CD4-positive, alpha-beta T cell (primary cell): ENCODE results near the gene RDH8. TPM values are rescaled to one million over a fixed set of nuclear protein-coding genes. Genes with fewer than 3 reads are reported as not detected.
"Not testable (repeated sequence)": the region's sequence is repeated elsewhere in the genome, so short reads cannot be mapped to it uniquely, and the experiment has no call there.

Experiments used
- ATAC-seq: fragments of 200-7000 bp; cut with Tn5 transposase; one replicate; pipeline ENCODE4 v1.10.0; 2022; ENCODE audit warnings: mild to moderate bottlenecking; ENCODE audit not compliant: poor library complexity
- CTCF ChIA-PET: fragments of 350-600 bp; sonication (Branson Sonifier 250); formaldehyde crosslinking; loops from one replicate; lab custom pipeline; 2021; ENCODE audit warnings: antibody characterized with exemption, inconsistent platforms; lab: Charles Lee
- POLR2A ChIA-PET: fragments of 350-600 bp; sonication (Branson Sonifier 250); formaldehyde crosslinking; loops from one replicate; lab custom pipeline; 2021; ENCODE audit warnings: antibody characterized with exemption, inconsistent platforms; lab: Charles Lee
- DNase-seq, 14 experiments: peaks; one replicate each; pipeline ENCODE4 v3.0.0-alpha.2; 2013 to 2020; ENCODE audit warnings: mixed read lengths in 2 of 14
- H3K27ac ChIP-seq, 2 donors: one replicate each; pipeline versions ENCODE4 v1.5.1 to v1.7.0; 2013; ENCODE audit warnings: low read length in 2 of 2, low read depth in 1 of 2, mild to moderate bottlenecking in 1 of 2
- H3K27me3 ChIP-seq, 2 experiments: 1 replicate in 1 of 2; 2 replicates in 1 of 2; pipeline versions ENCODE4 v1.6.1 to v1.7.0; 2013; ENCODE audit warnings: low read length in 2 of 2, control low read depth in 1 of 2, mild to moderate bottlenecking in 1 of 2, moderate library complexity in 1 of 2; ENCODE audit not compliant: insufficient read depth in 2 of 2, control insufficient read depth in 1 of 2
- H3K36me3 ChIP-seq: one replicate; pipeline ENCODE4 v1.6.1; 2013; ENCODE audit warnings: low read length, control low read depth; ENCODE audit not compliant: insufficient read depth
- H3K4me1 ChIP-seq: one replicate; pipeline ENCODE4 v1.6.1; 2013; ENCODE audit warnings: low read length, control low read depth; ENCODE audit not compliant: insufficient read depth
- H3K4me3 ChIP-seq: one replicate; pipeline ENCODE4 v1.5.1; 2013; ENCODE audit warnings: mild to moderate bottlenecking, low read length, moderate library complexity
- H3K9me3 ChIP-seq, 2 experiments: 1 replicate in 1 of 2; 2 replicates in 1 of 2; pipeline versions ENCODE4 v1.6.1 to v1.7.0; 2013; ENCODE audit warnings: low read length in 2 of 2, mild to moderate bottlenecking in 2 of 2, control low read depth in 1 of 2, moderate library complexity in 1 of 2; ENCODE audit not compliant: control insufficient read depth in 1 of 2, insufficient read depth in 1 of 2
- H3K27ac Mint-ChIP-seq: one replicate; pipeline ENCODE4 v1.8.0; 2020; ENCODE audit warnings: mixed read lengths
- H3K27me3 Mint-ChIP-seq: one replicate; pipeline ENCODE4 v1.8.0; 2021; ENCODE audit warnings: mixed read lengths
- H3K36me3 Mint-ChIP-seq: one replicate; pipeline ENCODE4 v1.8.0; 2021; ENCODE audit warnings: low read depth, mixed read lengths
- H3K4me1 Mint-ChIP-seq: one replicate; pipeline ENCODE4 v1.8.0; 2021; ENCODE audit warnings: low read depth, mixed read lengths
- H3K4me3 Mint-ChIP-seq: one replicate; pipeline ENCODE4 v1.8.0; 2020; ENCODE audit warnings: mild to moderate bottlenecking, mixed read lengths
- H3K9me3 Mint-ChIP-seq: one replicate; pipeline ENCODE4 v1.8.0; 2020; ENCODE audit warnings: mixed read lengths
- CTCF ChIP-seq: fragments of 200-600 bp; IDR thresholded peaks from one replicate; pipeline ENCODE4 v1.8.0; 2022; ENCODE audit warnings: antibody characterized with exemption, mild to moderate bottlenecking
- intact Hi-C, 2 experiments: fragments of 100-400 bp; cut with DNase I in 1 of 2; cut with micrococcal nuclease in 1 of 2; formaldehyde crosslinking; loops; one replicate each; pipeline versions ENCODE4 v1.15.1 to v1.9.0; 2023 to 2025; cut with DNase I, micrococcal nuclease
- total RNA-seq, 174 experiments: library from RNA in 2 of 174; stranded (reverse) in 2 of 174; gene quantifications; one replicate each; pipeline ENCODE4 v1.2.3 and lab custom pipeline; 2021 to 2026

RDH8 gene
- total RNA-seq, 2 experiments from 2014 or later: not detected

DNA sequence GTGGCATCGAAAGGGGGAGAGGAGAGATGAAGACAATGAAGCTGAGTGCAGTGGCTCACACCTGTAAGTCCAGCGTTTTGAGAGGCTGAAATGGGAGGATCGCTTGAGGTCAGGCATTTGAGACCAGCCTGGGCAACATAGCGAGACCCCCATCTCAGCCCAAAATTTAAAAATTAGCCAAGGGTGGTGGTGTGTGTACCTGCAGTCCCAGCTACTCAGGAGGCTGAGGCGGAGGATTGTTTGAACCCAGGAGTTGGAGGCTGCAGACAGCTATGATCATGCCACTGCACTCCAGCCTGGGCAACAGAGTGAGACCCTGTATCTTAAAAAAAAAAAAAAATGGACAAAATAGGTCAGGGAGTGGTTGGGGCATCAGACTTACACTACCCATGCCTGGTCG lies 7.6 kb downstream of the RDH8 start:
- Mint-ChIP-seq H3K4me3 (no peak overlapping the region), H3K4me1 (no peaks in the 10 kb centered on the region), H3K27ac (no peak overlapping the region), H3K36me3 (no peaks in the 10 kb centered on the region), H3K9me3 (no peaks in the 10 kb centered on the region), H3K27me3 (peaks cover 9% of the 10 kb centered on the region)
- Histone ChIP-seq H3K4me3 (no peak overlapping the region), H3K9me3 (no peaks in the 10 kb centered on the region), H3K27me3 (no peaks in the 10 kb centered on the region), H3K36me3 (no peaks in the 10 kb centered on the region), H3K4me1 (no peaks in the 10 kb centered on the region), H3K27ac (no peak overlapping the region)
- ATAC-seq (no peak), DNase-seq (no peak)
- intact Hi-C loops: no loop called here
- ChIA-PET POLR2A (no interaction called here), CTCF (interaction anchor here (1.0 kb wide), 1 partner anchor 21 kb away, joined by 3 read pairs; no protein-coding TSS in a partner anchor)
- TF ChIP-seq CTCF: no peak

- intact Hi-C loops: no loop called here
- H3K9me3 Mint-ChIP-seq: no peaks in the 10 kb centered on the region
- no peaks in the 10 kb centered on the region for H3K36me3 Mint-ChIP-seq
- Histone ChIP-seq H3K4me3 (no peak overlapping the region), H3K27me3 (no peaks in the 10 kb centered on the region), H3K36me3 (no peaks in the 10 kb centered on the region), H3K27ac (no peak overlapping the region), H3K4me1 (no peaks in the 10 kb centered on the region), H3K9me3 (no peaks in the 10 kb centered on the region)
- H3K4me1 Mint-ChIP-seq: no peaks in the 10 kb centered on the region
- H3K4me3 Mint-ChIP-seq: no peak overlapping the region
- DNase-seq: no peak
- ChIA-PET CTCF (no interaction called here), POLR2A (no interaction called here)
- ATAC-seq: no peak
- peaks cover 9% of the 10 kb centered on the region for H3K27me3 Mint-ChIP-seq
- TF ChIP-seq CTCF: no peak
- no peak overlapping the region for H3K27ac Mint-ChIP-seq
These were observed 8.2 kb downstream of the RDH8 start for GRCh38 chr19:10021446-10021845.

DNA sequence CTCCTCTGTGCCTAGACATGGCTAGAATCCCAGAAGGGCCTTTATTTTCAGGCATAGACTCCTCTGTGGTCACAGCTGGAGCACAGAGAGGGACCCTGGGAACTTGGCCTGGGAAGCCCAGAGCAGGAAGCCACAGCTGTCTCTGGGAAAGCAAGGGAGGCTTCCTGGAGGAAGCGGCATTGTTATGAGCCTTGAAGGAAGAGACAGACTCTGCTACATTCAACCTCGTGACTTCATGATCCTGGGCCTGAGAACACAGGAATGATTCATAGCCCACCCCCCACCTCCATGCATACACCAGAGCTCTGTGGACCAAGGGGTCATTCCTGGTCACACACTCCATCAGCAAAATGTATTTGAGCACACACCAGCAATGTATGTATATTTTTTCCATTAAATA lies 8.6 kb downstream of the RDH8 start:
- ChIA-PET POLR2A (no interaction called here), CTCF (no interaction called here)
- DNase-seq: no peak
- Mint-ChIP-seq H3K27me3 (peaks cover 7% of the 10 kb centered on the region), H3K27ac (no peak overlapping the region), H3K4me3 (no peak overlapping the region), H3K36me3 (no peaks in the 10 kb centered on the region), H3K9me3 (no peaks in the 10 kb centered on the region), H3K4me1 (no peaks in the 10 kb centered on the region)
- no peak for ATAC-seq
- Histone ChIP-seq H3K27ac (no peak overlapping the region), H3K9me3 (no peaks in the 10 kb centered on the region), H3K27me3 (no peaks in the 10 kb centered on the region), H3K36me3 (no peaks in the 10 kb centered on the region), H3K4me1 (no peaks in the 10 kb centered on the region), H3K4me3 (no peak overlapping the region)
- intact Hi-C loops: no loop called here
- TF ChIP-seq CTCF: no peak

- H3K27ac Mint-ChIP-seq, intact Hi-C loops, H3K9me3 Mint-ChIP-seq, H3K4me1 ChIP-seq, DNase-seq, H3K27me3 ChIP-seq, H3K4me1 Mint-ChIP-seq, CTCF ChIA-PET, H3K36me3 Mint-ChIP-seq, H3K4me3 Mint-ChIP-seq, H3K9me3 ChIP-seq, H3K4me3 ChIP-seq, H3K27ac ChIP-seq, H3K36me3 ChIP-seq, H3K27me3 Mint-ChIP-seq, ATAC-seq, POLR2A ChIA-PET: not testable (repeated sequence)
These were observed 9.8 kb downstream of the RDH8 start for GRCh38 chr19:10023096-10023495.
